Smooth muscle cell (in vitro differentiated cells): ENCODE results near the gene AGRN. TPM values are rescaled to one million over a fixed set of nuclear protein-coding genes. Genes with fewer than 3 reads are reported as not detected.
"Not testable (repeated sequence)": the region's sequence is repeated elsewhere in the genome, so short reads cannot be mapped to it uniquely, and the experiment has no call there.

Experiments used
- DNase-seq: peaks from one replicate; lab custom pipeline; 2025; ENCODE audit not compliant: unreplicated experiment; lab: John Stamatoyannopoulos, UW
- H2AFZ ChIP-seq: fragments of 200-600 bp; sonication (generic); 2 replicates; pipeline ENCODE4 v1.6.0; 2016; ENCODE audit warnings: antibody characterized with exemption, low read depth, mild to moderate bottlenecking
- H3F3A ChIP-seq: fragments of 200-600 bp; sonication (generic); 2 replicates; pipeline ENCODE4 v1.6.0; 2017; ENCODE audit warnings: antibody characterized with exemption, low read depth
- H3K27ac ChIP-seq: fragments of 200-600 bp; sonication (generic); 2 replicates; pipeline ENCODE4 v1.5.1; 2016; ENCODE audit warnings: low read depth, mild to moderate bottlenecking
- H3K27me3 ChIP-seq: fragments of 200-600 bp; sonication (generic); 2 replicates; pipeline ENCODE4 v1.6.1; 2016; ENCODE audit warnings: low read depth, mild to moderate bottlenecking
- H3K36me3 ChIP-seq: fragments of 200-600 bp; sonication (generic); 2 replicates; pipeline ENCODE4 v1.5.1; 2016; ENCODE audit warnings: low read depth
- H3K4me1 ChIP-seq: fragments of 200-600 bp; sonication (generic); 2 replicates; pipeline ENCODE4 v1.5.1; 2016; ENCODE audit warnings: low read depth
- H3K4me2 ChIP-seq: fragments of 200-600 bp; sonication (generic); 2 replicates; pipeline ENCODE4 v1.6.0; 2016; ENCODE audit warnings: mild to moderate bottlenecking
- H3K4me3 ChIP-seq: fragments of 200-600 bp; sonication (generic); 2 replicates; pipeline ENCODE4 v1.5.1; 2016; ENCODE audit warnings: mild to moderate bottlenecking
- H3K79me2 ChIP-seq: fragments of 200-600 bp; sonication (generic); 2 replicates; pipeline ENCODE4 v1.6.0; 2016; ENCODE audit warnings: low read depth, mild to moderate bottlenecking
- H3K9ac ChIP-seq: fragments of 200-600 bp; sonication (generic); 2 replicates; pipeline ENCODE4 v1.6.0; 2016; ENCODE audit warnings: low read depth
- H3K9me3 ChIP-seq: fragments of 200-600 bp; sonication (generic); replicated peaks from 2 replicates; pipeline ENCODE4 v1.5.1; 2016; ENCODE audit warnings: low read depth
- H4K20me1 ChIP-seq: fragments of 200-600 bp; sonication (generic); 2 replicates; pipeline ENCODE4 v1.6.0; 2016; ENCODE audit warnings: low read depth
- CTCF ChIP-seq: fragments of 200-600 bp; sonication (generic); IDR thresholded peaks from 2 replicates; pipeline ENCODE4 v1.5.1; 2017; ENCODE audit warnings: borderline replicate concordance, mild to moderate bottlenecking, antibody characterized with exemption; ENCODE audit not compliant: insufficient read depth, poor library complexity, severe bottlenecking
- WGBS: methylation state at CpG from one replicate; pipeline ENCODE4 v1.1.7; 2016; ENCODE audit warnings: low lambda C conversion rate; 5-methylcytosine and 5-hydroxymethylcytosine counted together
- polyA plus RNA-seq: library from polyadenylated mRNA; unstranded; fragments of >200 nt; fragmentation: Nextera tagmentation; extraction: Ambion mirVana; gene quantifications from 2 replicates; pipeline ENCODE4 v1.2.1, GENCODE V29; 2016
- total RNA-seq: library from RNA; depleted of rRNA; stranded (reverse); fragments of >200 nt; gene quantifications from 2 replicates; pipeline ENCODE4 v1.2.3, GENCODE V29; 2014

The AGRN gene
- total and polyA plus RNA-seq, 2 experiments from 2014 or later, result 17.5 to 24.7 TPM

- no peaks in the 10 kb centered on the region for H3K9me3 ChIP-seq
- H2AFZ ChIP-seq, result no peak overlapping the region
- peak; percentile 13 for TF ChIP-seq CTCF
- no peak for DNase-seq
- H3K36me3 ChIP-seq, result no peaks in the 10 kb centered on the region
- H3K27ac ChIP-seq, result peak overlapping the region; percentile 11
- H3K9ac ChIP-seq, result no peak overlapping the region
- no peak overlapping the region for H3K4me3 ChIP-seq
- H3K27me3 ChIP-seq, result no peaks in the 10 kb centered on the region
- no peaks in the 10 kb centered on the region for H4K20me1 ChIP-seq
- peaks cover 4% of the 10 kb centered on the region for H3F3A ChIP-seq
- peaks cover 14% of the 10 kb centered on the region for H3K4me1 ChIP-seq
- peak overlapping the region; percentile 83 for H3K4me2 ChIP-seq
- WGBS, result 83% methylated on average over 19 of the region's 20 CpGs
- H3K79me2 ChIP-seq, result no peaks in the 10 kb centered on the region
Measured at GRCh38 chr1:1014799-1015681, 4.9 kb upstream of the AGRN start.

GRCh38 chr1:1017397-1018320 lies 2.3 kb upstream of the AGRN start:
- not testable (repeated sequence) for H3K4me2 ChIP-seq, H3F3A ChIP-seq, H2AFZ ChIP-seq, H3K9me3 ChIP-seq, H3K4me3 ChIP-seq, H3K36me3 ChIP-seq, H4K20me1 ChIP-seq, H3K79me2 ChIP-seq, DNase-seq, H3K27ac ChIP-seq, H3K9ac ChIP-seq, H3K27me3 ChIP-seq
- H3K4me1 ChIP-seq, result peaks cover 26% of the 10 kb centered on the region
- 68% methylated on average over 17 of the region's 17 CpGs for WGBS

GRCh38 chr1:1018321-1018685 lies 1.6 kb upstream of the AGRN start:
- H3K4me2 ChIP-seq, H2AFZ ChIP-seq, H3K27ac ChIP-seq, H3K27me3 ChIP-seq, H3K9me3 ChIP-seq, H3K9ac ChIP-seq, H3F3A ChIP-seq, H3K4me3 ChIP-seq, H3K36me3 ChIP-seq, DNase-seq, H3K79me2 ChIP-seq, H4K20me1 ChIP-seq: not testable (repeated sequence)
- 98% methylated on average over 18 of the region's 26 CpGs for WGBS
- peaks cover 26% of the 10 kb centered on the region for H3K4me1 ChIP-seq

GRCh38 chr1:1019122-1019999 lies 559 bp upstream of the AGRN start:
- Histone ChIP-seq H3K9me3 (no peaks in the 10 kb centered on the region), H3K4me2 (peak overlapping the region; percentile 98), H3K9ac (peak overlapping the region; percentile 43), H4K20me1 (peaks cover 16% of the 10 kb centered on the region), H3K27me3 (no peaks in the 10 kb centered on the region), H3K4me1 (peaks cover 19% of the 10 kb centered on the region), H3K27ac (peak overlapping the region; percentile 38), H3K79me2 (no peaks in the 10 kb centered on the region), H3K36me3 (no peaks in the 10 kb centered on the region), H2AFZ (no peak overlapping the region), H3F3A (no peaks in the 10 kb centered on the region), H3K4me3 (peak overlapping the region; percentile 67)
- 26% methylated on average over 12 of the region's 91 CpGs for WGBS
- peak; percentile 44 for TF ChIP-seq CTCF
- DNase-seq, result peak; percentile 74
